Breast epithelium (tissue), 4 donors: Measurements from ENCODE around the gene MEX3A. TPM values are rescaled to one million over a fixed set of nuclear protein-coding genes. Genes with fewer than 3 reads are reported as not detected.

Experiments
- DNase-seq, 2 donors: peaks; one replicate each; pipeline ENCODE4 v3.0.0-alpha.2; 2019; ENCODE audit warnings: low spot score in 2 of 2
- H3K27ac ChIP-seq, 2 donors: fragments of 200-600 bp; sonication (generic) in 1 of 2; one replicate each; pipeline ENCODE4 v1.5.1; 2016 to 2019; ENCODE audit warnings: mild to moderate bottlenecking in 1 of 2
- H3K27me3 ChIP-seq, 2 donors: fragments of 200-600 bp; sonication (generic) in 1 of 2; one replicate each; pipeline versions ENCODE4 v1.5.1 to v1.6.0; 2017 to 2019; ENCODE audit warnings: control low read depth in 1 of 2, mild to moderate bottlenecking in 1 of 2
- H3K36me3 ChIP-seq: fragments of 200-600 bp; one replicate; pipeline ENCODE4 v1.5.1; 2019
- H3K4me1 ChIP-seq, 2 donors: fragments of 200-600 bp; sonication (generic); one replicate each; pipeline ENCODE4 v1.5.1; 2016 to 2019; ENCODE audit warnings: control low read depth in 1 of 2
- H3K4me3 ChIP-seq, 3 donors: fragments of 200-600 bp; sonication (generic); 1 replicate in 2 of 3; 2 replicates in 1 of 3; pipeline ENCODE4 v1.5.1; 2016 to 2019; ENCODE audit warnings: mild to moderate bottlenecking in 3 of 3, moderate library complexity in 2 of 3
- H3K9me3 ChIP-seq, 2 donors: fragments of 200-600 bp; sonication (generic) in 1 of 2; one replicate each; pipeline ENCODE4 v1.5.1; 2016 to 2019; ENCODE audit warnings: control low read depth in 1 of 2
- CTCF ChIP-seq, 3 donors: fragments of 450-650 bp; IDR thresholded peaks; one replicate each; pipeline ENCODE4 v1.5.1; 2016 to 2017; ENCODE audit warnings: antibody characterized with exemption in 3 of 3, mild to moderate bottlenecking in 3 of 3, moderate library complexity in 3 of 3
- POLR2A ChIP-seq: fragments of 450-650 bp; IDR thresholded peaks from one replicate; pipeline ENCODE4 v1.6.1; 2016; ENCODE audit warnings: antibody characterized with exemption, mild to moderate bottlenecking, moderate library complexity
- POLR2AphosphoS5 ChIP-seq, 3 donors: sonication (generic); formaldehyde crosslinking; IDR thresholded peaks; one replicate each; pipeline ENCODE4 v1.6.1; 2017; ENCODE audit warnings: antibody characterized with exemption in 3 of 3
- intact Hi-C: fragments of 100-400 bp; cut with DNase I; formaldehyde crosslinking; loops from one replicate; pipeline ENCODE4 v1.15.1; 2023; ENCODE audit warnings: low total_unique reads
- total RNA-seq, 3 donors: library from RNA; depleted of rRNA; stranded (reverse); fragments of >200 nt; gene quantifications; one replicate each; pipeline ENCODE4 v1.1.0, GENCODE V29; 2016

The MEX3A gene
- total RNA-seq, 3 donors from 2014 or later: 0.32 to 1.3 (median 1.3) TPM

GRCh38 chr1:156102633-156103511 lies 20.6 kb upstream of the MEX3A start:
- Histone ChIP-seq H3K9me3 (no peaks in the 10 kb centered on the region), H3K4me1 (peaks cover 36 to 39% of the 10 kb centered on the region in 2 donors), H3K27me3 (no peaks in the 10 kb centered on the region), H3K4me3 (peak overlapping the region in 2 of 3 donors; percentile 2 to 39), H3K36me3 (no peaks in the 10 kb centered on the region), H3K27ac (peak overlapping the region; percentile 99)
- no peak for DNase-seq
- intact Hi-C loops: no loop called here
- TF ChIP-seq POLR2AphosphoS5 (IDR thresholded peaks at IDR 0.05) (no peak), POLR2A (no peak), CTCF (IDR thresholded peaks at IDR 0.05) (no peak)

GRCh38 chr1:156101880-156102279 lies 19.6 kb upstream of the MEX3A start:
- TF ChIP-seq POLR2A: no peak
- TF ChIP-seq POLR2AphosphoS5 (IDR thresholded peaks at IDR 0.05): no peak
- no peak for TF ChIP-seq CTCF (IDR thresholded peaks at IDR 0.05)
- Histone ChIP-seq H3K4me1 (peaks cover 36 to 41% of the 10 kb centered on the region in 2 donors), H3K4me3 (no peak overlapping the region), H3K36me3 (no peaks in the 10 kb centered on the region), H3K27ac (peak overlapping the region; percentile 99), H3K27me3 (no peaks in the 10 kb centered on the region), H3K9me3 (no peaks in the 10 kb centered on the region)
- DNase-seq: no peak
- intact Hi-C loops: no loop called here

- TF ChIP-seq CTCF (IDR thresholded peaks at IDR 0.05) (no peak), POLR2AphosphoS5 (IDR thresholded peaks at IDR 0.05) (no peak), POLR2A (no peak)
- Histone ChIP-seq H3K4me3 (no peak overlapping the region), H3K27ac (peak overlapping the region; percentile 65 to 99), H3K9me3 (no peaks in the 10 kb centered on the region), H3K36me3 (no peaks in the 10 kb centered on the region), H3K4me1 (peaks cover 34 to 42% of the 10 kb centered on the region in 2 donors), H3K27me3 (no peaks in the 10 kb centered on the region)
- DNase-seq: no peak
- intact Hi-C loops: no loop called here
Observed at GRCh38 chr1:156100205-156100995, 18.1 kb upstream of the MEX3A start.

- Histone ChIP-seq H3K27ac (peak overlapping the region in 1 of 2 donors; percentile 91), H3K4me1 (peaks cover 23 to 32% of the 10 kb centered on the region in 2 donors)
- intact Hi-C loops: no loop called here
Observed at GRCh38 chr1:156099282-156099681, 17.0 kb upstream of the MEX3A start.

More at GRCh38 chr1:156099282-156099681, 17.0 kb upstream of the MEX3A start:
- no peaks in the 10 kb centered on the region for H3K27me3 ChIP-seq
- H3K36me3 ChIP-seq: no peaks in the 10 kb centered on the region
- no peaks in the 10 kb centered on the region for H3K9me3 ChIP-seq
- TF ChIP-seq POLR2AphosphoS5 (IDR thresholded peaks at IDR 0.05) (no peak), POLR2A (no peak), CTCF (IDR thresholded peaks at IDR 0.05) (no peak)
- DNase-seq: no peak
- H3K4me3 ChIP-seq: no peak overlapping the region
